H9 (cell line): ENCODE data around the gene PITPNM2. TPM values are rescaled to one million over a fixed set of nuclear protein-coding genes. Genes with fewer than 3 reads are reported as not detected.

Experiments
- DNase-seq: peaks from one replicate; pipeline ENCODE4 v3.0.0-alpha.2; 2017
- H2AFZ ChIP-seq: one replicate; pipeline ENCODE4 v1.6.1; 2013; ENCODE audit warnings: mild to moderate bottlenecking, low read length, control low read depth, moderate library complexity
- H2AK5ac ChIP-seq: 2 replicates; pipeline ENCODE4 v1.6.1; 2013; ENCODE audit warnings: low read length, control low read depth, mixed read lengths; ENCODE audit not compliant: insufficient read length
- H2BK120ac ChIP-seq: one replicate; pipeline ENCODE4 v1.6.1; 2013; ENCODE audit warnings: low read depth, mild to moderate bottlenecking, low read length, control low read depth, inconsistent platforms; ENCODE audit not compliant: poor library complexity, severe bottlenecking
- H2BK12ac ChIP-seq: 2 replicates; pipeline ENCODE4 v1.6.1; 2013; ENCODE audit warnings: low read length, control low read depth, mixed read lengths, low read depth; ENCODE audit not compliant: insufficient read length
- H2BK15ac ChIP-seq: 2 replicates; pipeline ENCODE4 v1.6.1; 2013; ENCODE audit warnings: low read depth, low read length, control low read depth
- H2BK20ac ChIP-seq: one replicate; pipeline ENCODE4 v1.6.1; 2013; ENCODE audit warnings: low read depth, mild to moderate bottlenecking, low read length, control low read depth, inconsistent platforms; ENCODE audit not compliant: poor library complexity, severe bottlenecking
- H2BK5ac ChIP-seq: 2 replicates; pipeline ENCODE4 v1.6.1; 2013; ENCODE audit warnings: low read length, control low read depth, mixed read lengths; ENCODE audit not compliant: insufficient read length
- H3K14ac ChIP-seq: 2 replicates; pipeline ENCODE4 v1.6.1; 2013; ENCODE audit warnings: low read length, control low read depth; ENCODE audit not compliant: insufficient read depth
- H3K18ac ChIP-seq: 2 replicates; pipeline ENCODE4 v1.6.1; 2013; ENCODE audit warnings: low read depth, mild to moderate bottlenecking, mixed read lengths, low read length, control low read depth; ENCODE audit not compliant: insufficient read length
- H3K23ac ChIP-seq: 2 replicates; pipeline ENCODE4 v1.6.1; 2013; ENCODE audit warnings: low read length, control low read depth, mixed read lengths, low read depth; ENCODE audit not compliant: insufficient read length
- H3K23me2 ChIP-seq: 2 replicates; pipeline ENCODE4 v1.6.1; 2013; ENCODE audit warnings: low read depth, mild to moderate bottlenecking, mixed read lengths, low read length, control low read depth; ENCODE audit not compliant: insufficient read length, poor library complexity, severe bottlenecking
- H3K27ac ChIP-seq: 2 replicates; pipeline ENCODE4 v1.5.1; 2013; ENCODE audit warnings: low read length, control low read depth, mixed read lengths, low read depth; ENCODE audit not compliant: insufficient read length
- H3K27me3 ChIP-seq: 2 replicates; pipeline ENCODE4 v1.6.1; 2013; ENCODE audit warnings: low read length, control low read depth, inconsistent platforms; ENCODE audit not compliant: insufficient read depth
- H3K4ac ChIP-seq: 2 replicates; pipeline ENCODE4 v1.6.1; 2013; ENCODE audit warnings: low read depth, mild to moderate bottlenecking, control low read depth, inconsistent platforms, low read length, moderate library complexity
- H3K4me1 ChIP-seq: 2 replicates; pipeline ENCODE4 v1.6.1; 2013; ENCODE audit warnings: low read length, control low read depth, inconsistent platforms; ENCODE audit not compliant: insufficient read depth
- H3K4me2 ChIP-seq: 2 replicates; pipeline ENCODE4 v1.6.1; 2013; ENCODE audit warnings: low read length, control low read depth, mixed read lengths; ENCODE audit not compliant: insufficient read length, insufficient read depth
- H3K56ac ChIP-seq: 2 replicates; pipeline ENCODE4 v1.6.1; 2013; ENCODE audit warnings: low read depth, mild to moderate bottlenecking, mixed read lengths, low read length, control low read depth; ENCODE audit not compliant: insufficient read length
- H3K79me1 ChIP-seq: 2 replicates; pipeline ENCODE4 v1.6.1; 2013; ENCODE audit warnings: low read depth, mild to moderate bottlenecking, moderate library complexity, low read length, control low read depth, inconsistent platforms; ENCODE audit not compliant: insufficient read depth, poor library complexity, severe bottlenecking
- H3K79me2 ChIP-seq: 2 replicates; pipeline ENCODE4 v1.6.1; 2013; ENCODE audit warnings: low read length, control low read depth, inconsistent platforms; ENCODE audit not compliant: insufficient read depth
- H3K9ac ChIP-seq: 2 replicates; pipeline ENCODE4 v1.6.1; 2013; ENCODE audit warnings: low read length, control low read depth, mixed read lengths; ENCODE audit not compliant: insufficient read length; ENCODE audit errors: extremely low read depth
- H3K9me3 ChIP-seq: one replicate; pipeline ENCODE4 v1.6.1; 2013; ENCODE audit warnings: low read depth, low read length, inconsistent platforms; ENCODE audit not compliant: control insufficient read depth
- H3T11ph ChIP-seq: one replicate; pipeline ENCODE4 v1.6.1; 2013; ENCODE audit warnings: mild to moderate bottlenecking, low read length, control low read depth, inconsistent platforms
- H4K20me1 ChIP-seq: one replicate; pipeline ENCODE4 v1.6.1; 2013; ENCODE audit not compliant: control insufficient read depth, insufficient read length, insufficient read depth
- H4K5ac ChIP-seq: 2 replicates; pipeline ENCODE4 v1.6.1; 2013; ENCODE audit warnings: low read depth, mild to moderate bottlenecking, mixed read lengths, low read length, control low read depth; ENCODE audit not compliant: insufficient read length
- H4K8ac ChIP-seq: replicated peaks from 2 replicates; pipeline ENCODE4 v1.6.1; 2013; ENCODE audit warnings: low read length, control low read depth, mixed read lengths, low read depth; ENCODE audit not compliant: insufficient read length
- H4K91ac ChIP-seq: 2 replicates; pipeline ENCODE4 v1.6.1; 2013; ENCODE audit warnings: low read depth, mild to moderate bottlenecking, moderate library complexity, mixed read lengths, low read length, control low read depth; ENCODE audit not compliant: insufficient read length
- H3K27ac Mint-ChIP-seq, 3 experiments: 2 replicates in 2 of 3; 3 replicates in 1 of 3; pipeline ENCODE4 v1.8.0; 2020 to 2021; ENCODE audit warnings: mixed read lengths in 3 of 3, mild to moderate bottlenecking in 1 of 3, moderate library complexity in 1 of 3
- H3K27me3 Mint-ChIP-seq: 2 replicates; pipeline ENCODE4 v1.8.0; 2021; ENCODE audit warnings: low read depth, mild to moderate bottlenecking, moderate library complexity, mixed read lengths
- H3K36me3 Mint-ChIP-seq, 3 experiments: 2 replicates in 2 of 3; 3 replicates in 1 of 3; pipeline ENCODE4 v1.8.0; 2020 to 2021; ENCODE audit warnings: low read depth in 3 of 3, mixed read lengths in 3 of 3; ENCODE audit not compliant: insufficient read depth in 1 of 3
- H3K4me1 Mint-ChIP-seq, 2 experiments: 2 replicates each; pipeline ENCODE4 v1.8.0; 2020; ENCODE audit warnings: mixed read lengths in 2 of 2
- H3K4me3 Mint-ChIP-seq, 2 experiments: 2 replicates in 1 of 2; 3 replicates in 1 of 2; pipeline ENCODE4 v1.8.0; 2020 to 2021; ENCODE audit warnings: mild to moderate bottlenecking in 2 of 2, mixed read lengths in 2 of 2, moderate library complexity in 1 of 2
- H3K9me3 Mint-ChIP-seq, 2 experiments: 2 replicates in 1 of 2; 3 replicates in 1 of 2; pipeline ENCODE4 v1.8.0; 2020; ENCODE audit warnings: mild to moderate bottlenecking in 2 of 2, mixed read lengths in 2 of 2, moderate library complexity in 1 of 2
- CTCF ChIP-seq: fragments of 200-600 bp; sonication (generic); conservative IDR thresholded peaks from 3 replicates; pipeline ENCODE4 v1.8.0; 2021; ENCODE audit warnings: antibody characterized with exemption, mild to moderate bottlenecking
- WGBS: extraction: QIAGEN DNeasy Blood & Tissue Kit; methylation state at CpG from one replicate; pipeline ENCODE4 v1.1.7; 2013; ENCODE audit warnings: missing lambda C conversion rate, low lambda C conversion rate, mixed read lengths; ENCODE audit not compliant: insufficient read length; ENCODE audit errors: extremely low coverage; 5-methylcytosine and 5-hydroxymethylcytosine counted together
- total RNA-seq: library from RNA; stranded (reverse); gene quantifications from 2 replicates; pipeline ENCODE4 v1.2.1, GENCODE V29; 2021

Gene PITPNM2
- total RNA-seq, 1 experiment from 2014 or later = 1.2 TPM

GRCh38 chr12:123150275-123150743 lies 581 bp downstream of the PITPNM2 start:
- Histone ChIP-seq H4K91ac (no peak overlapping the region), H2BK5ac (no peak overlapping the region), H3K14ac (no peak overlapping the region; the same call in 1 of the 2 replicates), H3K27me3 (peaks cover 17% of the 10 kb centered on the region; the same call in 1 of the 2 replicates), H2BK15ac (no peak overlapping the region), H3K79me1 (no peaks in the 10 kb centered on the region), H3K18ac (no peak overlapping the region), H3K79me2 (no peaks in the 10 kb centered on the region), H2BK12ac (no peak overlapping the region), H2BK20ac (no peak overlapping the region), H3K4ac (no peak overlapping the region), H3K56ac (no peak overlapping the region), H3T11ph (no peak overlapping the region), H4K20me1 (no peaks in the 10 kb centered on the region), H3K23me2 (peaks cover 10% of the 10 kb centered on the region), H3K23ac (no peak overlapping the region), H3K27ac (no peak overlapping the region), H2AK5ac (no peak overlapping the region), H2AFZ (no peak overlapping the region), H4K5ac (no peak overlapping the region), H4K8ac (no peak overlapping the region), H3K4me2 (peak overlapping the region; percentile 55), H3K4me1 (peaks cover 2% of the 10 kb centered on the region; the same call in 1 of the 2 replicates), H3K9me3 (no peaks in the 10 kb centered on the region), H3K9ac (no peak overlapping the region), H2BK120ac (no peak overlapping the region)
- TF ChIP-seq CTCF = no peak
- peaks cover 0 to 6% (median 0%) of the 10 kb centered on the region in 3 experiments; a peak in 2 of 7 replicates for H3K36me3 Mint-ChIP-seq
- peak overlapping the region; percentile 65 to 85 for H3K4me3 Mint-ChIP-seq
- H3K9me3 Mint-ChIP-seq = no peaks in the 10 kb centered on the region
- no CpG with 5 or more reads among the region's 54 CpGs for WGBS
- no peak for DNase-seq
- H3K27ac Mint-ChIP-seq = no peak overlapping the region
- H3K4me1 Mint-ChIP-seq = peaks cover 45 to 46% of the 10 kb centered on the region in 2 experiments
- H3K27me3 Mint-ChIP-seq = peaks cover 56% of the 10 kb centered on the region
